ENCODE data around the gene PGP. TPM values are rescaled to one million over a fixed set of nuclear protein-coding genes. Genes with fewer than 3 reads are reported as not detected.
"Not testable (repeated sequence)": the region's sequence is repeated elsewhere in the genome, so short reads cannot be mapped to it uniquely, and the experiment has no call there.

PGP gene
- total RNA-seq, 2 donors from 2014 or later, result 11.6 to 21.6 TPM

- Mint-ChIP-seq H3K27me3 (no peaks in the 10 kb centered on the region), H3K36me3 (ENCODE audit: low read depth) (peaks cover 23% of the 10 kb centered on the region), H3K4me3 (peak within 1 kb of the TSS; percentile 80), H3K9me3 (no peaks in the 10 kb centered on the region), H3K27ac (peak within 1 kb of the TSS; percentile 85), H3K4me1 (peaks cover 11% of the 10 kb centered on the region)
- ATAC-seq (replicated peaks), result peak; percentile 83
Measured at GRCh38 chr16:2205104-2205966, 9.3 kb downstream of the PGP start, which contains the start of gene MLST8. Gene MLST8, plus strand, starts transcription at chr16:2205454. Its CDS starts 632 bp downstream, at chr16:2206086.

- peak; percentile 0 for ATAC-seq (replicated peaks)
- H3K27me3 Mint-ChIP-seq, result no peaks in the 10 kb centered on the region
- H3K27ac Mint-ChIP-seq, result peak overlapping the region; percentile 85
- H3K9me3 Mint-ChIP-seq, result no peaks in the 10 kb centered on the region
- H3K4me1 Mint-ChIP-seq, result peaks cover 11% of the 10 kb centered on the region
- H3K36me3 Mint-ChIP-seq (ENCODE audit: low read depth), result peaks cover 23% of the 10 kb centered on the region
- peak overlapping the region; percentile 80 for H3K4me3 Mint-ChIP-seq
Measured at GRCh38 chr16:2204416-2205103, 10.1 kb downstream of the PGP start.

- H3K4me1 Mint-ChIP-seq, result peaks cover 11% of the 10 kb centered on the region
- peak overlapping the region; percentile 80 for H3K4me3 Mint-ChIP-seq
- not testable (repeated sequence) for ATAC-seq (replicated peaks); H3K27me3 Mint-ChIP-seq; H3K27ac Mint-ChIP-seq; H3K9me3 Mint-ChIP-seq
- peaks cover 20% of the 10 kb centered on the region for H3K36me3 Mint-ChIP-seq (ENCODE audit: low read depth)
Measured at GRCh38 chr16:2203119-2203688, 11.4 kb downstream of the PGP start.

- no peak overlapping the region for H3K4me3 Mint-ChIP-seq
- H3K27me3 Mint-ChIP-seq, result peaks cover 11% of the 10 kb centered on the region
- no peak for ATAC-seq (replicated peaks)
- no peaks in the 10 kb centered on the region for H3K9me3 Mint-ChIP-seq
- H3K4me1 Mint-ChIP-seq, result peaks cover 6% of the 10 kb centered on the region
- H3K36me3 Mint-ChIP-seq (ENCODE audit: low read depth), result no peaks in the 10 kb centered on the region
- H3K27ac Mint-ChIP-seq, result no peak overlapping the region
Measured at GRCh38 chr16:2200313-2200712, 14.3 kb downstream of the PGP start.

- no peak for ATAC-seq (replicated peaks)
- peaks cover 4% of the 10 kb centered on the region for H3K4me1 Mint-ChIP-seq
- peaks cover 15% of the 10 kb centered on the region for H3K27me3 Mint-ChIP-seq
- H3K9me3 Mint-ChIP-seq, result no peaks in the 10 kb centered on the region
- no peak overlapping the region for H3K27ac Mint-ChIP-seq
- no peaks in the 10 kb centered on the region for H3K36me3 Mint-ChIP-seq (ENCODE audit: low read depth)
- H3K4me3 Mint-ChIP-seq, result no peak overlapping the region
Measured at GRCh38 chr16:2199621-2200139, 15.0 kb downstream of the PGP start.

- Mint-ChIP-seq H3K4me3 (no peak overlapping the region), H3K27ac (no peak overlapping the region)
Measured at GRCh38 chr16:2199095-2199494, 15.5 kb downstream of the PGP start.

GRCh38 chr16:2198283-2198682, 16.4 kb downstream of the PGP start:
- H3K4me3 Mint-ChIP-seq, result peak overlapping the region; percentile 47

More at GRCh38 chr16:2199095-2199494, 15.5 kb downstream of the PGP start:
- Mint-ChIP-seq H3K4me1 (no peaks in the 10 kb centered on the region), H3K27me3 (peaks cover 15% of the 10 kb centered on the region), H3K36me3 (ENCODE audit: low read depth) (no peaks in the 10 kb centered on the region), H3K9me3 (no peaks in the 10 kb centered on the region)
- ATAC-seq (replicated peaks), result no peak

GRCh38 chr16:2197765-2198164, 16.9 kb downstream of the PGP start:
- Mint-ChIP-seq H3K9me3 (no peaks in the 10 kb centered on the region), H3K27me3 (peaks cover 15% of the 10 kb centered on the region), H3K36me3 (ENCODE audit: low read depth) (no peaks in the 10 kb centered on the region), H3K4me1 (no peaks in the 10 kb centered on the region), H3K27ac (no peak overlapping the region), H3K4me3 (peak overlapping the region; percentile 47)
- ATAC-seq (replicated peaks), result no peak

More at GRCh38 chr16:2198283-2198682, 16.4 kb downstream of the PGP start:
- H3K4me1 Mint-ChIP-seq, result no peaks in the 10 kb centered on the region
- no peak for ATAC-seq (replicated peaks)
- H3K36me3 Mint-ChIP-seq (ENCODE audit: low read depth), result no peaks in the 10 kb centered on the region
- peaks cover 15% of the 10 kb centered on the region for H3K27me3 Mint-ChIP-seq
- H3K9me3 Mint-ChIP-seq, result no peaks in the 10 kb centered on the region
- no peak overlapping the region for H3K27ac Mint-ChIP-seq

GRCh38 chr16:2196981-2197511, 17.6 kb downstream of the PGP start:
- no peaks in the 10 kb centered on the region for H3K9me3 Mint-ChIP-seq
- H3K36me3 Mint-ChIP-seq (ENCODE audit: low read depth), result no peaks in the 10 kb centered on the region
- no peaks in the 10 kb centered on the region for H3K4me1 Mint-ChIP-seq
- ATAC-seq (replicated peaks), result no peak
- H3K27ac Mint-ChIP-seq, result no peak overlapping the region
- H3K4me3 Mint-ChIP-seq, result peak overlapping the region; percentile 47
- peaks cover 15% of the 10 kb centered on the region for H3K27me3 Mint-ChIP-seq

GRCh38 chr16:2196162-2196980, 18.3 kb downstream of the PGP start, which contains the start of gene CASKIN1:
Gene CASKIN1, minus strand, starts transcription at chr16:2196605. Its CDS starts 173 bp downstream, at chr16:2196432.
- H3K27me3 Mint-ChIP-seq, result peaks cover 15% of the 10 kb centered on the region
- no peaks in the 10 kb centered on the region for H3K4me1 Mint-ChIP-seq
- H3K4me3 Mint-ChIP-seq, result peak within 1 kb of the TSS; percentile 56
- H3K27ac Mint-ChIP-seq, result no peak within 1 kb of the TSS
- ATAC-seq (replicated peaks), result peak; percentile 36
- no peaks in the 10 kb centered on the region for H3K36me3 Mint-ChIP-seq (ENCODE audit: low read depth)
- no peaks in the 10 kb centered on the region for H3K9me3 Mint-ChIP-seq

- H3K27ac Mint-ChIP-seq, result no peak overlapping the region
- H3K36me3 Mint-ChIP-seq (ENCODE audit: low read depth), result no peaks in the 10 kb centered on the region
- peak; percentile 49 for ATAC-seq (replicated peaks)
- H3K27me3 Mint-ChIP-seq, result peaks cover 15% of the 10 kb centered on the region
- no peaks in the 10 kb centered on the region for H3K4me1 Mint-ChIP-seq
- no peaks in the 10 kb centered on the region for H3K9me3 Mint-ChIP-seq
- peak overlapping the region; percentile 56 for H3K4me3 Mint-ChIP-seq
Measured at GRCh38 chr16:2195322-2196161, 19.1 kb downstream of the PGP start.

- H3K27ac Mint-ChIP-seq, result no peak overlapping the region
- H3K27me3 Mint-ChIP-seq, result peaks cover 15% of the 10 kb centered on the region
- no peaks in the 10 kb centered on the region for H3K36me3 Mint-ChIP-seq (ENCODE audit: low read depth)
- H3K9me3 Mint-ChIP-seq, result no peaks in the 10 kb centered on the region
- peak overlapping the region; percentile 56 for H3K4me3 Mint-ChIP-seq
- ATAC-seq (replicated peaks), result peak; percentile 83
- no peaks in the 10 kb centered on the region for H3K4me1 Mint-ChIP-seq
Measured at GRCh38 chr16:2194852-2195321, 19.8 kb downstream of the PGP start.
